ENCODE results near the gene DCHS1. TPM values are rescaled to one million over a fixed set of nuclear protein-coding genes. Genes with fewer than 3 reads are reported as not detected.

Gene DCHS1
- total and polyA plus RNA-seq, 8 donors: 0.76 to 22.8 (median 13.2) TPM

- H3K4me1 ChIP-seq: peaks cover 63 to 84% (median 73%) of the 10 kb centered on the region in 4 donors
- peak overlapping the region in 4 of 5 donors; percentile 97 to 100 (median 99) for H3K27ac ChIP-seq
These were observed 46.0 kb downstream of the DCHS1 start for GRCh38 chr11:6609502-6610015.

DNA sequence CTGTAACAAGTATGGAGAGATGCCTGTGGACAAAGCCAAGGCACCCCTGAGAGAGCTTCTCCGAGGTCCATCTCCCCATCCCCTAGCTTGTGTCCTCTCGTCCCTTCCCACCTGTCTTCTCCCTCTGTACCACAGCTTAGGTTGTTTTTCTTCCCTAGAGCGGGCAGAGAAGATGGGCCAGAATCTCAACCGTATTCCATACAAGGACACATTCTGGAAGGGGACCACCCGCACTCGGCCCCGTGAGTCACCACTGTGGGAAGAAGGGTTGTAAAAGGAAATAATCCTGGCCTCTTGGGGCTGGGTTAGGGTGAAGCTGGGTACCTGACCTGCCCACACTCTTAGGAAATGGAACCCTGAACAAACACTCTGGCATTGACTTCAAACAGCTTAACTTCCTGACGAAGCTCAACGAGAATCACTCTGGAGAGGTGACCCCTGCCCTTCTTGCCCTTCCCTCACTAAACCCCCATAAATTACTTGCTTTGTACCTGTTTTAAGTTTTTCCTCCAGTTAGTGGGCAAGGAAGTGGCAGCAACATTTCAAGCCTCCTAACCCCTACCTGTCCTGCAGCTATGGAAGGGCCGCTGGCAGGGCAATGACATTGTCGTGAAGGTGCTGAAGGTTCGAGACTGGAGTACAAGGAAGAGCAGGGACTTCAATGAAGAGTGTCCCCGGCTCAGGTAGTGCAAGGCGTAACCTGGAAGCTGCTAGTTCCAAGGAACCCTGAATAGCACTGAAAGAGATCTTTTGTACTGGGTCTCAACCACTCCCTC lies 46.7 kb downstream of the DCHS1 start:
- Histone ChIP-seq H3K27me3 (no peaks in the 10 kb centered on the region), H3K36me3 (peaks cover 31 to 40% (median 37%) of the 10 kb centered on the region in 4 donors), H3K4me3 (no peak overlapping the region), H3K9me3 (no peaks in the 10 kb centered on the region), H3K27ac (peak overlapping the region; percentile 16 to 100 (median 99)), H3K4me1 (peaks cover 63 to 87% (median 74%) of the 10 kb centered on the region in 4 donors)
- intact Hi-C loops (cut with DNase I; ENCODE audit: low total_unique reads): loop anchor here (10.0 kb wide), 1 partner anchor 76 kb away; the partner anchor contains the start of gene MRPL17
- DNase-seq: peak in 1 of 2 donors; percentile 8
- WGBS, 5 donors: 72 to 89% (median 86%) methylated on average over 14 of the region's 14 CpGs
- TF ChIP-seq EP300 (IDR thresholded peaks at IDR 0.05): no peak
- no peak for TF ChIP-seq CTCF (IDR thresholded peaks at IDR 0.05)
- peak in 1 of 3 donors; percentile 3 for TF ChIP-seq POLR2AphosphoS5 (IDR thresholded peaks at IDR 0.05)
- no peak for TF ChIP-seq POLR2A (IDR thresholded peaks at IDR 0.05)

More at GRCh38 chr11:6609502-6610015, 46.0 kb downstream of the DCHS1 start:
- TF ChIP-seq EP300 (IDR thresholded peaks at IDR 0.05) (no peak), POLR2A (IDR thresholded peaks at IDR 0.05) (no peak), CTCF (IDR thresholded peaks at IDR 0.05) (no peak), POLR2AphosphoS5 (IDR thresholded peaks at IDR 0.05) (no peak)
- Histone ChIP-seq H3K4me3 (no peak overlapping the region), H3K9me3 (no peaks in the 10 kb centered on the region), H3K36me3 (peaks cover 31 to 45% (median 42%) of the 10 kb centered on the region in 4 donors), H3K27me3 (no peaks in the 10 kb centered on the region)
- intact Hi-C loops (cut with DNase I; ENCODE audit: low total_unique reads): loop anchor here (10.0 kb wide), 1 partner anchor 75 kb away; the partner anchor contains the start of gene MRPL17
- WGBS, 5 donors: 69 to 82% (median 77%) methylated on average over 8 of the region's 8 CpGs
- no peak for DNase-seq

DNA sequence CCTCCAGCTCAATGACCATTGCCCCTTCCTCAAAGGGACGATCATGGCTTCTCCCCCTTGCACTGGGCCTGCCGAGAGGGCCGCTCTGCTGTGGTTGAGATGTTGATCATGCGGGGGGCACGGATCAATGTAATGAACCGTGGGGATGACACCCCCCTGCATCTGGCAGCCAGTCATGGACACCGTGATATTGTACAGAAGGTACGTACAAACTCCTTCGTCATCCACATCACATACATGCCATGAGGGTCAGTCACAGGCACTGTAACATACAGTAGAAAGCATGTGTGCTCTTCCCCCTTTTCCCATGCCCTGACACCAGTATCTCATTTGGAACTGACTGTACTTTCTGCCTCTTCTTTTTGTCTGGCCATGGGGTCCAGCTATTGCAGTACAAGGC lies 47.6 kb downstream of the DCHS1 start:
- peak in 1 of 2 donors; percentile 14 for DNase-seq

More for the DNA sequence above, 47.6 kb downstream of the DCHS1 start:
- TF ChIP-seq POLR2A (IDR thresholded peaks at IDR 0.05): no peak
- no peak for TF ChIP-seq EP300 (IDR thresholded peaks at IDR 0.05)
- TF ChIP-seq CTCF (IDR thresholded peaks at IDR 0.05): no peak
- TF ChIP-seq POLR2AphosphoS5 (IDR thresholded peaks at IDR 0.05): peak in 1 of 3 donors; percentile 19
- Histone ChIP-seq H3K36me3 (peaks cover 31 to 40% (median 37%) of the 10 kb centered on the region in 4 donors), H3K4me3 (no peak overlapping the region), H3K27ac (peak overlapping the region; percentile 16 to 100 (median 99)), H3K27me3 (no peaks in the 10 kb centered on the region), H3K4me1 (peaks cover 59 to 78% (median 68%) of the 10 kb centered on the region in 4 donors), H3K9me3 (no peaks in the 10 kb centered on the region)
- intact Hi-C loops (cut with DNase I; ENCODE audit: low total_unique reads): loop anchor here (10.0 kb wide), 1 partner anchor 77 kb away; the partner anchor contains the start of gene MRPL17
- 87 to 93% (median 89%) methylated on average over 9 of the region's 9 CpGs for WGBS, 5 donors
